Left lobe of liver (tissue), 2 donors: ENCODE data around the gene RAB40C. TPM values are rescaled to one million over a fixed set of nuclear protein-coding genes. Genes with fewer than 3 reads are reported as not detected.

ENCODE experiments used
- ATAC-seq: fragments of 200-7000 bp; cut with Tn5 transposase; one replicate; pipeline ENCODE4 v1.9.1; 2020; ENCODE audit warnings: mild to moderate bottlenecking, moderate library complexity
- DNase-seq: peaks from one replicate; pipeline ENCODE4 v3.0.0-alpha.2; 2020; ENCODE audit warnings: low spot score
- total RNA-seq: library from RNA; stranded (reverse); gene quantifications from one replicate; pipeline ENCODE4 v1.2.1, GENCODE V29; 2021
- donor health status: DM: no; HTN: no; CAD: no; lungs with moderate emphysema.
- donor health status: DM: no; HTN: yes; CAD: no.

Gene RAB40C, protein sequence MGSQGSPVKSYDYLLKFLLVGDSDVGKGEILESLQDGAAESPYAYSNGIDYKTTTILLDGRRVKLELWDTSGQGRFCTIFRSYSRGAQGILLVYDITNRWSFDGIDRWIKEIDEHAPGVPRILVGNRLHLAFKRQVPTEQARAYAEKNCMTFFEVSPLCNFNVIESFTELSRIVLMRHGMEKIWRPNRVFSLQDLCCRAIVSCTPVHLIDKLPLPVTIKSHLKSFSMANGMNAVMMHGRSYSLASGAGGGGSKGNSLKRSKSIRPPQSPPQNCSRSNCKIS
- total RNA-seq, result 15.5 TPM

DNA sequence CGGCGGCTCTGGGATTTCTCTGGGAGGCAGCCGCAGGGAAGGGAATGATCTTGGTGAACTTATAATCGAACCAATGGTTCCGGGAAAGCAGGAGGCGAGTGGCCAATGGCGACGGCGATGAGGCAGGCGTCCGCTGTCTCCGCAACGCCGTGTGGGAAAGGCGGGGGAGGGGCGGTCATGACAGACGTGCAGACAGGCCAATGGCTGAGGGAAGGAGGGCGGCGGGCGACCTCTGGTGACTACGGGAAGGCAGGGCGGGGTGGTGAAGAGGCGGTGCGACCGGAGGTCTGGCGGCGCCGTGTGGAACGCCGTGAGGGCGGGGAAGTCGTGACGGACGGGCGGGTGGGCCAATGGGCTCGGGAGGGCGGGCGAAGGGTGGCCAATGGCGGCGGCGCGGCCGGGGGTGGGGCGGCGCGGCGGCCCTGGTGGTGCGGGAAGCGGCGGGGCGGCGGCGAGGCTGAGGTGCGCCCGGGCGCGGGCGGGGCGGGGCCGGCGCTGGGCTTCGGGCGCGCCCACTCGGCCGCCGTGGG, at the start of gene RAB40C:
Gene RAB40C, plus strand, starts transcription at position 409 of the 530 bp plus-strand sequence. CDS start 226 bp downstream, outside the sequence.
- ATAC-seq (peak; percentile 73), DNase-seq (peak; percentile 99)

DNA sequence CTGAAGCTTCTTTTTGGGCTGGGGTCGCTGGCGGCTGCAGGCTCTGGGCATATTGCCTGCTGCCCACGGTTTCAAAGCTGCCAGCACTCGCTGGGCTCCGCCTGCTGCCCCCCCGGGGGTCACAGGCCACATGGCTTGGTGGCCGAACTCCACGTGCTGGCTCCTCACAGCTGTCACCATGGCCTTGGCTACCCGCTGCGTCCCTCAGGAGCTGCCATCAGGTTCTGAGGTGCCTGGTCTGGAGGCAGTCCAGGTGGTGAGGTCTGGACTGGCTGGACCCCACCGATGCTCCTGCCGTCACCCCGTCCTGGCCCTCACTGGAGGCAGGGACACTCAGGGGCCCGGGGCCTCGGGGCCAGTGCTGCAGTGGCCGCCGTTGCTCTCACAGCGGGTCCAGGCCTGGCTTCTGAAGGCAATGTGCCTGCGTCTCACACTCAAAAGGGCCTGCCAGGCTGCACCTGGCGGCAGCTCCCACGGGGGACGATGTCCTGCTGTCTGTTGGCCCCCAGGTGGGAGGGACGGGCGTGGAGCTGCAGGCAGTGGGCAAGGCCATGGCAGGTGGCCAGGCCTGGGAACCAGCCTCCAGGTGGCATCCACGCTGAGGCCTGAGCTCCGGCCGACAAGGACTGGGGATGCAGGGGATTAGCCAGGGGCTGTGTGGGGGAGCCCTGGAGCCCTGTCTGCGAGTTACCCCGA, 49.1 kb upstream of the RAB40C start:
- DNase-seq (no peak), ATAC-seq (no peak)

DNA sequence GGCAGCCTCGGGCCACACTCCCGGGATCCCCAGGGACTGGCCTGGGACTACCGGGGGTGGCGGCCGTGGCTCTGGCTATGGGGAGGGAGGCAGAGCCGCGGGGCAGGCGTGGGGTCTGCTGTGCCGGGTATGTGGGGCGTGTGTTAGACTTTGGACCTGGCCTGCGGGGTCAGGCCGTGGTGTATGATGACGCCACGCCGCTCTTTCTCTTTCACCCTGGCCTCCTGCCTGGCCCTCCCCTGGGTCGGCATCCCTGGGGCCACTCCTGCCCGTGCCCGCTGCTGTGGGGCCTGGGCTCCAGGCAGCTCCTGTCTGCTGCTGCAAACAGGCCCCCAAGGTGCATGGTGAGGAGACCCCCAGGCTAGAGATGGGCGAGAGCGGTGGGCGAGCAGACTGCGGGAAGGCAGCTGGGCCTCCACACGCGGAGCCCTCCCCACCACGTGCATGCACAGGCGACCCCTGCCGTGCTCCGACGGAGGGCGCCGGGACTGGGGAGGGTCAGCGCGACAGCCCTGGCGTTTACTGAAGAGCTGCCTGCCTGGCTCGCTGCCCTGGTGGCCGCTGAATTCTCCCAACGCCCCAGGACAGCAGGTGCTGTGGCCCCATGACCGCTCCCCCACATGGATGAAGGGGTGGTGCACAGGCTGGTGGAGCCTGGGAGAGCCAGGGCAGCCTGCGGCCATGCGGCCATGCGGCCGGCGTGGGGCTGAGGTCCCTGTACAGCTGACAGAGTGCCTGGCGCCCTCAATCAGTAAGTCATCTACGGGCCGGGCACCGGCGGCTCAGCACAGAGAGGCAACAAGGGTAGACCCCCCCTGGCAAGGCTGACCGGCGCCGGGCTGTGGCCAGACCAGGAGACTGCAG, 46.3 kb upstream of the RAB40C start:
- peak; percentile 89 for DNase-seq
- ATAC-seq, result peak; percentile 87

DNA sequence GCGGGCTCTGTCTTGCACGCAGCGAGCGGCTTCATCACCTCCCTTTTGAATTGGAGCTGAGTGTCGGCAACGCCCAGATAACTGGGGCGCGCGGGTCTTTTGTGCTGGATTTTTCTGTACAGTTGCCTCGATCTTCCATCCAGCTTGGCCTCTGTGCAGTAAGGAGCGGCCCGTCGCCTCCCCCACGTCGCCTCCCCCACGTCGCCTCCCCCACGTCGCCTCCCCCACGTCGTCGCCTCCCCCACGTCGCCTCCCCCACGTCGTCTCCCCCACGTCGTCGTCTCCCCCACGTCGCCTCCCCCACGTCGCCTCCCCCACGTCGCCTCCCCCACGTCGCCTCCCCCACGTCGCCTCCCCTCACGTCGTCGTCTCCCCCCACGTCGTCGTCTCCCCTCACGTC, 45.3 kb upstream of the RAB40C start:
- no peak for ATAC-seq
- DNase-seq, result no peak

DNA sequence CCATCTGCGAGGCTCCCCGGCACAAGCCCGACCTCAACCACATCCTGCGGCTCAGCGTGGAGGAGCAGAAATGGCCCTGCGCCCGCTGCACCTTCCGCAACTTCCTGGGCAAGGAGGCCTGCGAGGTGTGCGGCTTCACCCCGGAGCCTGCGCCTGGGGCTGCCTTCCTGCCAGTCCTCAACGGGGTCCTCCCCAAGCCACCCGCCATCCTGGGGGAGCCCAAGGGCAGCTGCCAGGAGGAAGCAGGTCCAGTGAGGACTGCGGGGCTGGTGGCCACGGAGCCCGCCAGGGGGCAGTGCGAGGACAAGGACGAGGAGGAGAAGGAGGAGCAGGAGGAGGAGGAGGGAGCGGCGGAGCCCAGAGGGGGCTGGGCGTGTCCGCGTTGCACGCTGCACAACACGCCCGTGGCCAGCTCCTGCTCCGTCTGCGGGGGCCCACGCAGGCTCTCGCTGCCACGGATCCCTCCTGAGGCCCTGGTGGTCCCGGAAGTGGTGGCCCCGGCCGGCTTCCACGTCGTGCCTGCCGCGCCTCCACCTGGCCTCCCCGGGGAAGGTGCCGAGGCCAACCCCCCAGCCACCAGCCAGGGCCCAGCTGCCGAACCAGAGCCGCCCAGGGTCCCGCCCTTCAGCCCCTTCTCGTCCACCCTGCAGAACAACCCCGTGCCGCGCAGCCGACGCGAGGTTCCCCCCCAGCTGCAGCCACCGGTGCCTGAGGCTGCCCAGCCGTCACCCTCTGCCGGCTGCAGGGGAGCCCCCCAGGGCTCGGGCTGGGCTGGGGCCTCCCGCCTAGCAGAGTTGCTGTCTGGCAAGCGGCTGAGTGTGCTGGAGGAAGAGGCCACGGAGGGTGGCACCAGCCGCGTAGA, 42.7 kb upstream of the RAB40C start:
- DNase-seq, result no peak
- no peak for ATAC-seq

DNA sequence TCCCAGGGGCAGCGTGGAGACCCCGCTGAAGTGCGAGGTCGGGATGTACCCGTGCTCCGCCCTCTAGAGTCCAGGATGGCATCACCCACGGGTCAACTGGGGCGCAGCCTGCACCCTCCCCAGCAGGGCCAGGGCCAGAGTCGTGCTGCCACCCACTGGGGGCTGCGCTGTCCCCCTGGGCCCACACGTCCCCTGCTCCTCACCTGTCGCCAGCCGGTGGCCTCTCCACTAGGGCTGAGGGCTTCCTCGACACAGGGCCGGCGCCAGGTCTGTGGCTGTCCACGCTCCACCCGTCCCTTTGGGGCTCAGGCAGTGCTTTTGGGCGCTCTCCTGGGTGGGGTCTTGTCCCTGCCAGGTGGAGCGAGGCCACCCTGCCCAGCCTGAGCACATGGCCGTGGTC, 41.3 kb upstream of the RAB40C start:
- ATAC-seq, result no peak
- no peak for DNase-seq

DNA sequence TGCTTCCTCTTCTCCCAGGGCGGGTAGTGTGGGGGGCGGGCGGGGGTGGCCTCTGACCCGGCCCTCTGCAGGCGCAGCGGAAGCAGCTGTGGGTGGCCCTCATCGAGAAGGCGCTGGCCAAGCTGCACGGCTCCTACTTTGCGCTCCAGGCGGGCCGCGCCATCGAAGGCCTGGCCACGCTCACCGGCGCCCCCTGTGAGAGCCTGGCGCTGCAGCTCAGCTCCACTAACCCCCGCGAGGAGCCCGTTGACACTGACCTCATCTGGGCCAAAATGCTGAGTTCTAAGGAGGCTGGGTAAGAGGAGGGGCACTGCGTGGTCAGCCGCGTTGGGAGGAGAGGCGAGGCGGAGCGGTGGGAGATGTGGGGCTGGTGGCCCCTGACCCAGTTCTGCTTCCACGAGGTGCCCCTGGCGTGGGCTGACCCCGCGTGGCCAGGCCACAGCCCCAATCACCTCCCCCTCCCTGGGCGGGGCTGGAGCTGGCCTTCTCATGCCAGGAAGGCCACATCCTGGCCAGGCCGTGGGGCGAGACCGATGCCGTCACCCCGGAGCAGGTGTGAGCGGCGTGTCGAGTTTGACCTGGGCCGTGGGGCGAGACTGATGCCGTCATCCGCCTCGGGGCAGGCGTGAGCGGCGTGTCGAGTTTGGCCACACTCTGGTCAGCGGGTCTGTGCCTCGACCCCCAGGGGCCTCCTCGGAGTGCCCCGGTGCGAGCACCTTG, 40.2 kb upstream of the RAB40C start:
- DNase-seq (no peak), ATAC-seq (no peak)

DNA sequence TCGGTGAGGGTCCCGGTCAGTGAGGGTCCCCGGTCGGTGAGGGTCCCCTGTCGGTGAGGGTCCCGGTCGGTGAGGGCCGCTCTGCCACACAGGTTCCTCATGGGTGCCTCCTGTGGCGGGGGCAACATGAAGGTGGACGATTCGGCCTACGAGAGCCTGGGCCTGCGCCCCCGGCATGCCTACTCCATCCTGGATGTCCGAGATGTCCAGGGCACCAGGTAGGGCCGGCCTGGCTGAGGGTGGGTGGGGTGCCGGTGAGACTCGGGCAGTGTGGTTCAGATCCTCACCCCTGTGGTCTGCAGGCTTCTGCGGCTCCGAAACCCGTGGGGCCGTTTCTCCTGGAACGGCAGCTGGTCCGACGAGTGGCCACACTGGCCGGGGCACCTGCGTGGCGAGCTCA, 38.7 kb upstream of the RAB40C start:
- DNase-seq (no peak), ATAC-seq (no peak)

DNA sequence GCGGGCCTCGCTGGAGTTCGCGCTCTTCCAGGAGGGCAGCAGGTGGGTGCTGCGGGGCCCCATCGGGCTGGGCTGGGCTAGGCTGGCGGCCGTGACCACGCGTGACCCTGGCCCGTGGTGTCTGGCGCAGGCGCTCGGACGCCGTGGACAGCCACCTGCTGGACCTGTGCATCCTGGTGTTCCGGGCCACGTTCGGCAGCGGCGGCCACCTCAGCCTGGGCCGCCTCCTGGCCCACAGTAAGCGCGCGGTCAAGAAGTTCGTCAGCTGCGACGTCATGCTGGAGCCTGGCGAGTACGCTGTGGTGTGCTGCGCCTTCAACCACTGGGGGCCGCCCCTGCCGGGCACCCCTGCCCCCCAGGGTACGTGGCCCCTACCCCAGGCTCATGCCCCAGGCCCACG, 37.7 kb upstream of the RAB40C start:
- DNase-seq (no peak), ATAC-seq (no peak)

DNA sequence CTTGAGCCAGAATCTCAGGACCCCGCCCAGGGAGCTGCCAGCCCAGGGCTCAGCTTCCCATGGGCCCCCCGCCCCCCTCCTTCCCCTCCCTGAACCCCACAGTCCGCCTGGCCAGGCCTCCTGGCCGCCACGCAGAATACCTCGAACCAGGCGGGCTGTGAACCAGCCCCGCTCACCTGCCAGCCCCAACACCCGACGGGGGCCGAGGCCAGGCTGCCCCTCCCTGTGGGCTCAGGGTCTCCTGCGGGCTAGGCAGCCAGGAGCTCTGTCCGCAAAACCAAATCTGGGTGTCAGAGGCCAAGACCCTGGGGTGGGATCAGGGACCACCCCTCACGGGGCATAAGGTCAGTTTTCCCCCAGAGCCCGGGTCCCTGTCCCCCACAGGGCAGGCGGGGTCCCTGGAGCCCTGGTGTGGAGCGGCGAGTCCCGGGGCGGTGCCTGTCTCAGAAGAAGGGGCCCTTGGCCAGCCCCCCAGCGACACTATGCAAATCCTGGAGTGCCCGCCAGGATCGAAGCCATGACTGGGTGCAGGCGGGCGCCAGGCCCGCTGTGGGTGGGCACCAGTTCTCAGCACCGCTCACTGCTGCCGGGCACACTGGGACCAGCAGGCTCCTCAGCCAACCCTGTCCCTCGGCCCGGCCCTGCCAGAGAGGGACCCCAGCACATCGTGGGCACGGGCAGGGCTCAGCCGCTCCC, 36.1 kb upstream of the RAB40C start:
- ATAC-seq (no peak), DNase-seq (no peak)

DNA sequence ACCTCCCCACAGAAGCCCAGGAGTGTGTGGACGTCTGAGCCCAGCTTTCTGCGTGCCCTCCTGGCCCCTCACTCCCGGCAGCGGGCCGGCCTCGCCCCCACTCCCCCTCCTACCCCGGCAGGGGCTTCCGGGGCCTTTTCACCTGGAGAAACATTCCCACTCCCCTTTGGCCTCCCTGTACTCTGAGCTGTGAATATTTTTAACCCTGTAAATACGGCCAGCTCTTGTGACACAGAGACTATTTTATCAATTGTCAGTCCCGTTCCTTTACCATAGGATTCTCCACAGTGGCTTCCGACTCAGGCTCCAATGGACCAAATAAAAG, 35.6 kb upstream of the RAB40C start:
- no peak for ATAC-seq

DNA sequence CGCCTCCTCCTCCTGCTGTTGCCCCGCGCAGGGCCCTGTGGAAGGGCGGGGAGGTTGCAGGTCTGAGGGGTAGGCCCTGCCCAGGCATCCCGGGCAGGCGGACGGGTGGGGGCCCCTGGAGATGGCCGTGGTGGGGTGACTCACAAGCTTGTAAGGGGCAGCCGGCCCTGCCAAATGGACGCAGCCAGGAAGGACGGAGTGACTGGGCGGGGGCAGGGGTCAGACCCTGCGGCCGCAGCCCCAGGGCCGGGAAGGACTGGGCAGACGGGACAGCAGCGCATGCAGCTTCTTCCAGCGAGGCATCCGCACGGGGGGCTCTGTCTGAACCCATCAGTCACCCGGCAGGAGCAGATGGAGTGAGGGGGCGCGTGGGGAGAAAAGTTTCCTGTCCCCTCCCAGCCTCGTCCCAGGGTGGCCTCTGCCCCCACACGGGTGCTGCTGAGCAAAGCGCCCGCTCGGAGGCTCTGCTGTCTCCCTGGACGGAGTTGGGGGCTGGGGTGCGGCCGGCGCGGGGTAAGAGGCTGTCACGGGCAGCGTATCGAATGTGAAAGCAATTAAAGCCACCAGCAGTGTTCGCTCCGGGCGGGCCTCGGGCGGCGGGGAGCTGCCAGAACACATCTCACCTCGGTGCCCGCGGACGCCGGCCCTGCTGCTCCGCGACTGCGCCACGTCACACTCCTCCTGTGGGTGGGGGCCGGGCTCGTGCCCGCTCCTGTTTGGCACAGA, 35.1 kb upstream of the RAB40C start:
- no peak for ATAC-seq
- DNase-seq, result no peak

More for the DNA sequence above, 35.6 kb upstream of the RAB40C start:
- no peak for DNase-seq

DNA sequence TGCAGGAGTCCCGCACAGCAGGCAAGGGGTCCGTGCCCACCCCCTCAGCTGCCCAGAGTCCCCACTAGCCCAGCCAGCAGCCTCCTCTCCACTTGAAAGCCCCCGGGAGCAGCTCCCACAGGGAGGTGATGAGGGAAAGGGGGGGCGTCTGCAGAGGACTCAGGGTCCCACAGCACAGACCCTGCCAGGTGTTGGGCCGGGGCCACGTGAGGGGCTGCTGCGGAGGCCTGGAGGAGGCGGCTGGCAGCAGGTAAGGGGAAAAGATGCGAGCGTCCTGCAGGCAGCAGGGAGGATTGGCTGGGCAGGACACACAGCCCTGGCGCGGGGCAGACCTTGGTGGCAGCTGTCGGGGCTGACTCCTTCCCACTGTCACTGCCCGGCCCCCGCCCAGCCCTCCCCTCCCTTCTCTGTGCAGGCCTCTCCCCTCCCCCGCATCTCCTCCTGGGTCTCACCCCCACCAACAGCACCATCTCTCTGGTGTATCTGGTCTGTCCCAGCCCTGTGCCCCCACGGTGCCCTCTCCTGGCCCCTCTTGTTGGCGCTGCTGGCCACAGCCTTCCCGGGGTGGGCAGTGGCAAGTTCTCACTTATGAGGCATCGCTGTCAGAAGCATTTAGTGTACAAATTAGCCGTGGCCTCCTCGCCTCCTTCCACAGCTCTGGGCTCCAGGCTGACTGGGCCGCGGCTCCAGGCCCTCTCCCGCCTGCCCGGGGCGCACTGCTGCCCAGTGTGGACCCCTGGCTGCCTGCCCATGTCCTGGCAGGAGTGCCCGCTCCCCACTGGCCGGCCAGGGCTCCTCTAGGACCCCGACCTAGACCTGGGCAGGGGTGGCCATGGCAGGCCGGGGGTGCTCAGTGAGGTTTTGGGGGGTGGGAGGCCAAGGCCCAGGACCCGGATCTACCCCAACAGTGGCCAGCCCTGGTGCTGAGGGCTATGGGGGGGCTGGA, 34.1 kb upstream of the RAB40C start:
- DNase-seq, result no peak

DNA sequence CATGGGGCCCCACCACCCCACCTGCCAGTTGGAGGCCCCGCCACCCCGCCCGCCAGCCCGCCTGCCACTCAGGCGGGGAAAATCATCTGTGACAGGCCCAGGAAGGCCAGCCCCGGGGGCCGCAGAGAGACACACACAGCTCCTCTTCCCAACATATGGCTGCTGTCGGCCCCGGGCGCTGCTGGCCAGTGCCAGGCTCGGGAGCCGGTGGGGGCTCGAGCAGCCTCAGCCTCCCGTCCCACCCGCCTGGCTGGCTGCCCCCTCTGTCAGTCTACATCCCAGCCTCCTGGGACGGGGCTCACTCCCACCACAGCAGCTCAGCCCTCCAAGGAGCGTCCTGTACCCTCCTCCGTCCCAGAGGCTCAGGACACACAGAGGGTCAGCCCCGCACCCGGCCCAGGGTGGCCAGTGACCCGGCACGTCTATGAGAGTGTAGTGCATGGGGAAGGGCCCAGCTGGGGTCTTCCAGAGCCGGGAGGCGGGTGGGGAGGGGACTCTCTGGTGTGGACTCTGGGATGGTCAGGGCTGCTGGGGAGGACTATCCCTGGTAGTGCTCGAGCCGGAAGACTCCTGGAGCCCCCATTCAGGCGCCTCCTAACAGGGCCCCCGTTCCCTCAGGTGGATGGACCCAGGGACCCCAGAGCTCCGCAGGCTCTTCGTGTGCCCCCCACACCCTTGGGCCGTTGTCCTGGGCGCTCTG, 33.2 kb upstream of the RAB40C start:
- DNase-seq, result no peak
- ATAC-seq, result no peak

More for the DNA sequence above, 34.1 kb upstream of the RAB40C start:
- no peak for ATAC-seq

DNA sequence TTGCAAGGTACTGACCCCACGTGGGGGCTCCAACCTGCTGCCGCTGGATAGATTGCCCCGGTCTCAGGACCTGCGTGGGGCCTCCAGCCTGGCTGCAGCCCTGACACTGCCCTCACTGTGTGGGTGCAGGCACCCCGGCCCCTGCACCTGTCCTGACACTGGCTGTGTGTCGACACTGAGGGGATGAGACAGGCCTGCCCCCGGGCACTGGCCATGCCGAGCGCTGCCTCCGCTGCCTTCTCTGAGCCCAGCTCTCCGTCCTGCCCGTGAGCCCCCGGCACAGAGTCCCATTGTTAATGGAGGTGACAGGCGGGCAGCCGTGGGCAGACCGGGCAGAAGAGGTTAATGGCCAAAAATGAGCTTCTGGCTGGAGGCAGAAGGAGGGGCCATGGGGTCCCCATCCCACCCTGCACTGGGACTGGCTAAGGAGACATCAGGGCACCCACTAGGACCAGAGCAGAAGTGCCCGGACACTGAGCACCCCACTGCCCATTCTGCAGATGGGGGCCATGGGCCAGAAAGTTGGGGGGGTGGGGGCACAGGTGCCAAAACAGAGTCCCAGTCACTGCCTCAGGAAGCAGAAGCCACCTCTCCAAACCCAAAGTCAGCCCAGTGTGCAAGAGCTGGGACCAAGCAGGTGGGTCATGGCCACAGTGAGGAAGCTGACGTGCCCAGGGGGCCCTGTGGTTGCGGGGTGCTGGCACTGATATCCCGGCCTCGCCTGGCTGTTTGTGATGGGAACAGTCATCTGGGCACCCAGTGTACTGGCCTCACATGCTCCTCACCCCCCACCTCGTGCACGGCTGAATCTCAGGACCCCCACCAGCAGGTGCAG, 32.2 kb upstream of the RAB40C start:
- ATAC-seq (no peak), DNase-seq (no peak)
